NCI-H1105 treated with DMSO at 0.1 percent for 48 hours (cell line): Measurements from ENCODE around the gene LRP5.
A peak's percentile ranks its signal among the peaks of the same experiment; 100 is the strongest.
"Not testable (repeated sequence)": the region's sequence is repeated elsewhere in the genome, so short reads cannot be mapped to it uniquely, and the experiment has no call there.

ENCODE experiments used
- DNase-seq: peaks from one replicate; lab custom pipeline; 2025; lab: John Stamatoyannopoulos, UW

The LRP5 gene

DNA sequence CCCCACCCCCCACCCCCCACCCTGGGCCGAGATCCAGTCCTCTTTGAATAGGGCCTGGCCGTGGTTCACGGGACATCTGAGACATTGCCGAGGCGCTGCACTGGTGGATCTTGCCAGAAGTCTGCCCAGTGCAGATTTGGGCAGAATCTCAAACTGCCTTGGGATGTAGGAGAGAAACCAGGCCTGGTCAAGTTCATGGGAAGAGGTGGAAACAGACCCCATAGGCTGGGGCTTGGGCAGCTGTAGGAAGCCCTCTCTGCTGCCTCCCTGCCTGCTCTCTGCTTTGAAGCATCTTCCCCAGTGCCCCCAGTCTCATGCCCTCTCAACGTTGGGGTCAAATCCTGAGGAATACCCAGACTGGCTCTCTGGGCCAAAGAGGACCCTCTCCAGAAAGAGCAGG lies 132.2 kb downstream of the LRP5 start:
- no peak for DNase-seq

- no peak for DNase-seq
Measured at GRCh38 chr11:68445531-68446035, 133.2 kb downstream of the LRP5 start.

DNA sequence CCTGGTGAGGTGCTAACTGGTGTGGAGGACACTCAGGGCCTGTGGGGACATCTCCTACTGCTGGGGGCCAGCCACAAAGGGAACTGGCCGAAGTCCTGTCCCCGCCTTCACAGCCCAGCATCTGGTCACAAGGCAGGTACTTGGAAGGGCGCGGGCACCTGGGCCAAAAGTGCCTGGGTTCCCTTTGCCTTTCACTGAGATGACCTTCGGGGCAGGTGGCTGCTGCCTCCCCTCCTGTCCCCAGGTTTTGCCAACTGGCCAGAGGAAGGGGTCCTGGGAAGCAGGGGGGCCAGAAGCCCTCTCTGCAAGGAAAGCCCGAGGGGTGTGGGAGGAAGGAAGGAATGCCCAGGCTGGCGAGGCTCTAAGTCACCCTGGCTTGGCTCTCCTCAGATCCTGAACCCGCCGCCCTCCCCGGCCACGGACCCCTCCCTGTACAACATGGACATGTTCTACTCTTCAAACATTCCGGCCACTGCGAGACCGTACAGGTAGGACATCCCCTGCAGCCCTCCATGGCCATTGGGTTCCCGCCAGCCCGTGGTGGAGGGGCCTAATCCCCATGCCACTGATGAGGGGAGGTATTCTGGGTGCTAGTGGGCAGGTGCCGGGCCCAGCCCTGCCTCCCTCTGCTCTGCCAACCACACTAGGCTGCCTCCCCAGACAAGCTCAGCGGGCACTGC lies 133.8 kb downstream of the LRP5 start:
- no peak for DNase-seq

DNA sequence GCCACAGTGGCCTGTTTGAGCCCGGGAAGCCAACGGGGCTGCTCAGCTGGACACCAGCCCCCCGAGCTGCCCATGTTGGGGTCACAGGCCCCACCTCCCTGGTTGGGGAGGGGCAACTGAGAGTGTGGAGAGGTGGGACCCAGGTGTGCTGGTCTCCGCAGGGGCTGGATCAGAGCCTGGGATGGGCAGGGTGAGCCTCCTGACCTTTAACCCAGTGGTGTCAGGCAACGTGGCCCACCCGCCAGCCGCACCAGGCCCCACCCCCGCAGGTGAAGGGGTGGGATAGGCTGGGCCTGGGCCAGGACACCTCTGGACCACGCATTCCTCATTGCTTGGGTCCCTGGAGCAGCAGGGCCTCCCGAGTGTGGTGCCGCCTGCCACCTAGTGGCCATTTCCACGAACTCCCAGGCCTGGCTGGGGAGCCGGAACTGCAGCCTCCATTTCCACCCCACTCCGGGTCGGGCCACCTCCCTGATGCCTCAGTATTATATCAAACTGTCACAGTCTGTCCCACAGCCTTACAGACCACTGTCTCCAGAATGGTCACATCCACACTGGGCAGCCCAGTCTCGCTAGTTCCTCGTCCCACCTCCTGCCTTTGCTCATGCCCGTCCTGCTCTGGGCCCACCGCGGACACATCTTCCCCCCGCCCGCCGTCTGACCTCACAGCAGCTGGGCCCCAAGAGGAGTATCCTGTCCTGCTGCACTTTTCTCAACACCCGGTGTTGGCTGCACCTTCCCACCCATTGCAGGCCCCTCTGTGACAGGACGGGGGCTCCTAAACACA lies 134.8 kb downstream of the LRP5 start:
- DNase-seq = peak; percentile 15

DNA sequence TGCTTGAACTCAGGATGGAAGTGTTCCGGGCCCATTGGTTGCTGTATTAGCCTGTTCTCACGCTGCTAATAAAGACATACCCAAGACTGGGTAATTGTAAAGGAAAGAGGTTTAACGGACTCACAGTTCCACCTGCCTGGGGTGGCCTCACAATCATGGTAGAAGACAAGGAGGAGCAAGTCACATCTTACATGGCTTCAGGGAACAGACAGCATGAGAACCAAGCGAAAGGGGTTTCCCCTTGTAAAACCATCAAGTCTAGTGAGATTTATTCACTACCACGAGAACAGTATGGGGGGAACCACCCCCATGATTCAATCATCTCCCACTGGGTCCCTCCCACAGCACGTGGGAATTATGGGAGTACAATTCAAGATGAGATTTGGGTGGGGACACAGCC lies 135.5 kb downstream of the LRP5 start:
- not testable (repeated sequence) for DNase-seq

- no peak for DNase-seq
Measured at GRCh38 chr11:68448604-68449011, 136.2 kb downstream of the LRP5 start.

DNA sequence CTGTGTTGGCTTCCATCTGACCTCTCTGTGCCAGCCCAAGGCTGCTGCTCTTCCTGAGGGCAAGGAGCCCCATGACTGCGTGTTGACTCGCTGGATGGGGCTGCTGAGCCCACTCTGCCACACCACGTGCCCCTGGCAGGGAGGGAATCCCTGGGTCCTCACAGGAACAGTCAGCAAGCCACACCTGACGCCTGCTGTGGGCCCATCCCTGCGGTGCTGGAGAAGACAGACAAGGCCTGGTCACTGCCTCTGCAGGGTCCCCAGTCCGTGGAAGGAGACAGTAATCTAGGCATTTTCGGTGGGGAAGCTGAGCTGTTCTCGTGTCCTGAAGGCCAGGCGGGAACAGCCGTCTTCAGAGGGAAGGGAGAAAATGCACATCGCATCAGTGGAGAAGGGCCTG lies 137.6 kb downstream of the LRP5 start:
- no peak for DNase-seq

DNA sequence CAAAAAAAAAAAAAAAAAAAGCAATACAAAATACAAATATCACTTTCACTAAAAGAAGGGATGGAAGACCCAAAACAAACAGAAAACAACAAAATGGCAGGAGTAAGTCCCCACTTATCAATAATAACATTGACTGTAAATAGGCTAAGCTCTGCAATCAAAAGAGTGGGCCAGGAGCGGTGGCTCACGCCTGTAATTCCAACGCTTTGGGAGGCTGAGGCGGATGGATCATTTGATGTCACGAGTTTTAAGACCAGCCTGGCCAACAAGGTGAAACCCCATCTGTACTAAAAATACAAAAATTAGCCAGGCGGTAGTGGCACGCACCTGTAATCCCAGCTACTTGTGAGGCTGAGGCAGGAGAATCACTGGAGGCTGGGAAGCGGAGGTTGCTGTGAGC lies 138.3 kb downstream of the LRP5 start:
- no peak for DNase-seq

DNA sequence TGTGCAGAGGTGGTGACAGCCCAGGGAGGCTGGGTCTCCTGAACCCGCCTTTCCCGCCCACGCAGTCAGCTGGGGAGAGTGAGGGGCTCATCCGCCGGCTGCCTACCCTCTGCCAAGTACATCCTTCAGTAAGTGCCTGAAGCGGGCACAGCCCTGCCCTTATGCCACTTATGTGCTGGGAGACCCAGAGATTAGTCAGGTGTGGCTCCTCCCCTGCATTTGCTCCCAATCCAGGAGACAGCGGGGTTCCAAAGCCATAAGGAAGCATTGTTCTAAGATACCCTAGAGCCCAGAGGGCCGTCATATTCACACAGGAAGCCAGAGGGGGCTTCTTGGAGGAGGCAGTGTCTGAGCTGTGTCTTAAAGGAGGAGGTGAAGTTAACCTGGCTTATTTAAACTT lies 142.4 kb downstream of the LRP5 start:
- peak; percentile 12 for DNase-seq

DNA sequence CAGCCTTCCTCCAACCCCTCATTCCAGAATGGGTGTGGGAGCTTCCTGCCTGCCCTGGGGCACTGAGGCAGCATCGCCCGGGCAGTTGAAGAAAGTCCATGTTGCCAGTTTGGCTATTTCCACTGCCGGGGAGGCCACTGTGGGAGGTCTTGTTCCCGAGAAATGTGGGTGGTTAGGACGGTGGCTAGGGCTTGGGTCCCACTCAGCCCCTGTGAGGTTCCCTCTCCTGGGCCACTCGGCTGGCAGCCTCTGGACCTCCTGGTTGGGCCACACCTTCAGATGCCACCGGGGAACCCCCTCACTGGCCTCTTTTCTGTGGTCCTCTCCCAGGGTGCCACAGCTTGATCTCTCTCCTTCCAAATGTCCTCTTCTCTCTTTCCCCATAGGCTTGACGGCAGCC lies 143.1 kb downstream of the LRP5 start:
- DNase-seq = no peak

GRCh38 chr11:68457216-68457897 lies 145.0 kb downstream of the LRP5 start:
- DNase-seq = no peak

DNA sequence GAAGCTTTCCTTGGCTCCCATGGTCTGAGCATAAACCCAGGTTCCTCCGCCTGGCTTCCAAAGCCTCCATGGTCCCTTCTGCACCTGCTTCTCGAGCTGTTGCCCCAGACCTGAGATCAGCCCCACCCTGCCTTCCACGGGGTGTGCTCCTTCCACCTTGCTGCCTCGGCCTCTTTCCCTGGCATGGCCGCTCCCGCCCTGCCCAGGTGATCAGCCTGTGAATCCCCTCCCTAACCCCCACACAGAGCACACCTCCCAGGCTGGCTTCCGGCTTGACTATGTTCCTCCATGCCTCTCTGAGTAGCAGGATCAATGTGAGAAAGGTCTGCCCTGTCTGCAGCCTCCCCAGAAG lies 145.5 kb downstream of the LRP5 start:
- DNase-seq = no peak

- not testable (repeated sequence) for DNase-seq
Measured at GRCh38 chr11:68458340-68458739, 145.9 kb downstream of the LRP5 start.

GRCh38 chr11:68459886-68460740 lies 147.7 kb downstream of the LRP5 start:
- DNase-seq = peak; percentile 99

DNA sequence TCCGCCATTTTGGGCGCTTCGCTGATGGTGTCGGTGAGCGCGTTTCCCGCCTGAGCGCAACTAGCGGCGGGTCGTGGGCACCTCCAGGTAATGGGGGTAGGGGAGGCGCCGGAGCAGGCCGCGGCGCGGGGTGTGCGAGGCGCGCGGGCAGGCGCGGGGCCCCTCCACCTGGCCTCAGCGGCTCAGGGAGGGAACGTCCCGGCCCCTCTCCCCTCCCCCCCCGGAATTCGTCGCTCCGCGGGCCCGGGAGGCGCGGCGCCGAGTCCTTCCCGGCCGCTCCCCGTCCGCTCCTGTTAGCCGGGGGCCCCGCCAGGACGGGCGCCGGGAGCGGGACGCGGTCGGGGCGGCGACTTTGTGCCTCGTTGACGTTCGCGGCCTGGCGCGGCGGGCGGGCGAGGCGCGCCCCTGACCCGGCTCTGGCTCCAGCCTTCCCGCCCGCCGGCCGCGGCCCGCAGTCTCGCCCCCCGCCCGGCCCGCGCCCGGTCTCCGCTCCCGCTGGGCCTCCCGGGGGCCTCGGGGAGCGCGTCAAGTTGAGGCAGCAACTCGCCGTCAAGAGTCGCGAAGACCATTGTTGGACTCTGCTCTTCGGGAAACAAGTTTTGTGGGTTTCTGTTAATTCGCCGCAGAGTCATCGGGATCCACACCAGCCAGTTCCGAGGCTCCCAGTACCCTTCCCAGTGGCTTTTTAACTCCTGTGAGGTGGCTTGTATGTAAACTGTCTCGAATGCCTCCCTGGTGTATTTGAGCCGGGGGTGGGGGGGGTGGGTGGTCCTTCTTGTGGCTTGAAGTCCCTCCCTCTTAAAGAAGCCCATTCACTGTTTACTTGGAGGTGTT lies 148.6 kb downstream of the LRP5 start, which contains the start of gene PPP6R3:
Gene PPP6R3 (plus strand): TSS at position 12 of the 834 bp plus-strand sequence. CDS start 76,913 bp downstream, outside the sequence.
- peak; percentile 42 for DNase-seq

DNA sequence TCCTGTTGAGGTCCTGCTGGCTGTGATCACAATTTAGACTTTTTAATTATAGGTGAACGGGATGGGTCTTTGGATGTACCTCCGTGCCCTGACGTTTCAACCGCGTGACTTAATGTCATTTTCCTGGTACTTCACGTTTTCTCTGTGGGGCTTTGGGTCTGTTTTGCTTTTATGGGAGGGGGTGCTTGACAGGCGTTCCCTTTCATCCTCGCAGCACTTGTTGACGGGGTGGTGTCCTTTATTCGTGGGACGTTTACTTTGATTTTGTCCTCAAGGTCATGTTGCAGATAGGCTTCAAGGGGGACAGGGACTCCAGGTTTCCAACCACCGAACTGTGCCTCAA lies 149.2 kb downstream of the LRP5 start:
- no peak for DNase-seq

DNA sequence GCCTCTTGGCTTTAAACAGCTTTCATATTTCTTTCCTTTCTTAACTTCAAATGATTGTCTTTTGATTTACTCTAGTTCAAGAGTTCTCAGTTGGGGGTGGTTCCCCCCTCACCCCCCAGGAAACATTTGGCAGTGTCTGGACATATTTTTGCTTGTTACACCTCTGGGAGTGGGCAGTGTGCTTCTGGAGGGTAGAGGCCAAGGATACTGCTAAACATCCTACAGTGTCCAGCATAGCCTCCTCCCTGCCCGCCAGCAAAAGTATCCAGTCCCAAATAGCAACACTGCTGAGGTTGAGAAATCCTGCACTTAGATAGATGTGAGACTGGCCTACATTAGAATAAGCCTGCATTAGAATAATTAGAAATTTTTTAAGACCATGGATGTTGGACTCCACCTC lies 151.3 kb downstream of the LRP5 start:
- no peak for DNase-seq

DNA sequence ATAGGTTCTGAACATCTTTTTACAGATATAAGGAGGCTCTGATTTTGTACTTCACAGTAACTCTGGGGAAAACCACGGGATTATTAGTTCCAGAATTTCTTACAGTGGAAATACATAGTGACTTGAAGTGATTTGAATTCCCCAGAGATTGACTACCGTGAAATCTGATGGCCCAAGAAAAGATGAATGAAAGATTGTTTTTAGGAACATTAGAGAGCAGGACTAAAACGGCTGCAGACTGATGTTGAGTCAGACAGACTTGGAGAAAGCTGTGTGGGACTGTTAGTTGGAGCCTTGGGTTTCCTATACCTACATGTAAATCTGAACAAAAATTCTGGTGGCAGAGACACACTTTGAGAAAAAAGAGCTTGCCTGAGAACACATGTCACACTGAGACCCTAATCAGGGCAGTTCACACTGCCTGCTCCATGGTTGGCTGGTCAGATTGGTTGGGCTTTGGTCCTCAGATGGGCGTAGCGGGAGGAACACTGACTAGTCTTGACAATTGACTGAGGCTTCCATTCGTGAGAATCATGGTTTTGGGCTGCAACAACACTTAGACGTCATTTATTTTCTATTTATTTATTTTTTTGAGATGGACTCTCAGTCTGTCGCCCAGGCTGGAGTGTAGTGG lies 154.9 kb downstream of the LRP5 start:
- no peak for DNase-seq

GRCh38 chr11:68468217-68468828 lies 155.9 kb downstream of the LRP5 start:
- no peak for DNase-seq

DNA sequence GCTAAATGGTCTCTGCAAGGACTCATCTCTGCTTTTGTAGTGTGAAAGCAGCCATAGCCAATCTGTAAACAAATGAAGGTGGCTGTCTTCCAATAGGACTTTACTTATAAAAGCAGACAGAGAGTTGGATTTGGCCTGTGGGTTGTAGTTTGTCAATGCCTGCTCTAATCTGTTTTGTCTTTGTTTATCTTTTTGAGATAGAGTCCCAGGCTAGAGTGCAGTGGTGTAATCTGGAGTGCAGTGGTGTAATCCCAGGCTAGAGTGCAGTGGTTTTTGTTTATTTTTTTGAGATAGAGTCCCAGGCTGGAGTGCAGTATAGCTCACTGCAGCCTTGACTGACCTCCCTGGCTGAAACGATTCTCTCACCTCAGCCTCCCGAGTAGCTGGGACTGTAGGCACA lies 156.7 kb downstream of the LRP5 start:
- no peak for DNase-seq
